ELR (cell line): ENCODE measurements around the gene ARRB2.

Source experiments
- DNase-seq: peaks from one replicate; pipeline ENCODE4 v3.0.0-alpha.2; 2015; ENCODE audit warnings: low read depth

The ARRB2 gene

GRCh38 chr17:4764595-4764994, 54.2 kb downstream of the ARRB2 start:
- DNase-seq = no peak

- DNase-seq = no peak
These were observed 55.8 kb downstream of the ARRB2 start for GRCh38 chr17:4766201-4766600.

GRCh38 chr17:4766723-4767122, 56.3 kb downstream of the ARRB2 start:
- no peak for DNase-seq

GRCh38 chr17:4768298-4768697, 57.9 kb downstream of the ARRB2 start:
- no peak for DNase-seq

- peak; percentile 64 for DNase-seq
These were observed 59.2 kb downstream of the ARRB2 start for GRCh38 chr17:4769628-4770027.
